Measurements from ENCODE around the gene MVB12B. TPM values are rescaled to one million over a fixed set of nuclear protein-coding genes. Genes with fewer than 3 reads are reported as not detected.

MVB12B gene
- total and polyA plus RNA-seq, 2 of the 8 experiments (the other 6 are each of a cell fraction or from before 2014, with no cell fraction given) = 2.6 to 5.0 TPM

DNA sequence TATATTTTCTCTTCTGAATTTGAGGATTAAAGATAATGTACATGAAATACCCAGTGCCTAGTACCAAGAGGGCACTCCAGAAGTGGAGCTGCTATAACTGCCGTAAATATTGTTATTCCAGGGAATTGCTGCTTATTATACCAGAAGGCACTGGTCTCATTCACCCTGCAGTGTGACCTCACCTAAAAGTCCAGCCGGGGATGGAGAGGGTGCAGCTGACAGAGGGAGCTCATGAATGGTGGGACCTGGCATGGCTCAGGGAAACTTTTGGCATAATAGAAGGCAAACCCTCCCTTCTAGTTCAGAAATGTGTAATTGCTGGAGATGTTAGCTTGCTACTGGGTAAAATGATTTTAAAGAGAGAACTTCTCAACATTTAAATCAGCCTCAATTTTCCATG, 108.5 kb downstream of the MVB12B start:
- no peaks in the 10 kb centered on the region for H3K79me2 ChIP-seq (ENCODE audit: control insufficient read depth in 1 of 2, insufficient read depth in 2 of 2, low read length in 2 of 2)
- H4K20me1 ChIP-seq (replicated peaks in 1 of 2; ENCODE audit: control insufficient read depth in 1 of 2, insufficient read depth in 2 of 2, low read length in 2 of 2) = no peaks in the 10 kb centered on the region
- FAIRE-seq (no peak), DNase-seq (ENCODE audit: low read depth in 1 of 2, low spot score in 2 of 2) (no peak)
- H3K79me1 ChIP-seq (ENCODE audit: low read depth, low read length) = no peaks in the 10 kb centered on the region
- WGBS, 2 experiments (ENCODE audit: extremely low coverage in 1 of 2, insufficient coverage in 1 of 2, insufficient read length in 1 of 2, insufficient replicate concordance in 2 of 2, low coverage in 1 of 2, low lambda C conversion rate in 2 of 2, missing lambda C conversion rate in 1 of 2) = 61% methylated on average over 2 of the region's 2 CpGs; no CpG with 5 or more reads in 1 of the 2 experiments
- H2BK5ac ChIP-seq (ENCODE audit: low read depth, low read length) = no peak overlapping the region
- no peak overlapping the region for H3K27ac ChIP-seq (ENCODE audit: low read depth, low read length)
- no peak overlapping the region for H2AFZ ChIP-seq (ENCODE audit: low read length)
- no peak overlapping the region for H3K4ac ChIP-seq (replicated peaks; ENCODE audit: insufficient read length, low read depth, low read length)
- no peak overlapping the region for H3K4me3 ChIP-seq (ENCODE audit: extremely low read depth in 1 of 4, insufficient read depth in 2 of 4, low read depth in 3 of 4, low read length in 4 of 4)
- no peak overlapping the region for H2BK120ac ChIP-seq (replicated peaks; ENCODE audit: low read depth, low read length)
- H2BK12ac ChIP-seq (ENCODE audit: low read depth, low read length) = no peak overlapping the region
- H3K9me3 ChIP-seq (ENCODE audit: insufficient read depth in 2 of 2, low read depth in 1 of 2, low read length in 1 of 2) = no peaks in the 10 kb centered on the region
- no peak overlapping the region for H3K56ac ChIP-seq (replicated peaks; ENCODE audit: insufficient read length, low read depth, low read length)
- H3K23ac ChIP-seq (ENCODE audit: insufficient read length) = no peak overlapping the region
- no peak overlapping the region for H4K5ac ChIP-seq (ENCODE audit: insufficient read length, low read depth, low read length)
- H3K9ac ChIP-seq (replicated peaks in 1 of 4; ENCODE audit: extremely low read depth in 1 of 4, low read depth in 3 of 4, low read length in 3 of 4) = no peak overlapping the region
- peaks cover 0 to 5% (median 3%) of the 10 kb centered on the region in 4 experiments; a peak in 4 of 7 replicates for H3K4me1 ChIP-seq (replicated peaks in 1 of 4; ENCODE audit: control insufficient read depth in 3 of 4, insufficient read depth in 4 of 4, low read length in 3 of 4)
- CTCF ChIA-PET (ENCODE audit: partially characterized antibody) = interaction anchor here (1.5 kb wide), 1 partner anchor 15 kb away, joined by 3 read pairs; no protein-coding TSS in a partner anchor
- H4K91ac ChIP-seq (replicated peaks; ENCODE audit: insufficient read length, low read length) = no peak overlapping the region
- no peak overlapping the region for H2BK15ac ChIP-seq (ENCODE audit: low read length)
- no peak overlapping the region for H3K18ac ChIP-seq (ENCODE audit: extremely low read depth, low read length)
- no peak overlapping the region for H2AK5ac ChIP-seq (ENCODE audit: low read depth, low read length)
- H3K4me2 ChIP-seq (ENCODE audit: insufficient read depth in 1 of 2, low read depth in 2 of 2, low read length in 2 of 2) = no peak overlapping the region
- H3K23me2 ChIP-seq (ENCODE audit: low read depth, low read length) = no peaks in the 10 kb centered on the region
- no peaks in the 10 kb centered on the region for H3K36me3 ChIP-seq (ENCODE audit: control insufficient read depth in 2 of 4, insufficient read depth in 4 of 4, low read length in 3 of 4)
- H3K27me3 ChIP-seq (replicated peaks in 1 of 4; ENCODE audit: control insufficient read depth in 3 of 4, extremely low read depth in 1 of 4, insufficient read depth in 3 of 4, low read length in 3 of 4) = no peaks in the 10 kb centered on the region
- H3K14ac ChIP-seq (ENCODE audit: insufficient read length) = no peak overlapping the region
- H2BK20ac ChIP-seq (ENCODE audit: low read length) = no peak overlapping the region
- no peak overlapping the region for H4K8ac ChIP-seq (ENCODE audit: extremely low read depth, insufficient read depth, low read length)
- POLR2A ChIA-PET (ENCODE audit: partially characterized antibody) = no interaction called here
- TF ChIP-seq SP2 (IDR thresholded peaks at IDR 0.05; ENCODE audit: low read length) (no peak), SP4 (IDR thresholded peaks at IDR 0.05; ENCODE audit: low read length) (no peak), SRF (IDR thresholded peaks at IDR 0.05; ENCODE audit: low read depth, low read length) (no peak), TCF12 (IDR thresholded peaks at IDR 0.05; ENCODE audit: low read depth, low read length) (no peak), ASH2L (IDR thresholded peaks at IDR 0.05; ENCODE audit: low read length) (no peak), NRF1 (IDR thresholded peaks at IDR 0.05; ENCODE audit: low read depth, low read length) (no peak), YY1 (IDR thresholded peaks at IDR 0.05; ENCODE audit: low read depth, low read length) (no peak), BACH1 (IDR thresholded peaks at IDR 0.05; ENCODE audit: low read length) (no peak)
